NCI-H82 (cell line): Measurements from ENCODE around the gene EPB41L1.
A peak's percentile ranks its signal among the peaks of the same experiment; 100 is the strongest.

ENCODE experiments used
- DNase-seq: peaks from one replicate; lab custom pipeline; 2025; lab: John Stamatoyannopoulos, UW

Gene EPB41L1

DNA sequence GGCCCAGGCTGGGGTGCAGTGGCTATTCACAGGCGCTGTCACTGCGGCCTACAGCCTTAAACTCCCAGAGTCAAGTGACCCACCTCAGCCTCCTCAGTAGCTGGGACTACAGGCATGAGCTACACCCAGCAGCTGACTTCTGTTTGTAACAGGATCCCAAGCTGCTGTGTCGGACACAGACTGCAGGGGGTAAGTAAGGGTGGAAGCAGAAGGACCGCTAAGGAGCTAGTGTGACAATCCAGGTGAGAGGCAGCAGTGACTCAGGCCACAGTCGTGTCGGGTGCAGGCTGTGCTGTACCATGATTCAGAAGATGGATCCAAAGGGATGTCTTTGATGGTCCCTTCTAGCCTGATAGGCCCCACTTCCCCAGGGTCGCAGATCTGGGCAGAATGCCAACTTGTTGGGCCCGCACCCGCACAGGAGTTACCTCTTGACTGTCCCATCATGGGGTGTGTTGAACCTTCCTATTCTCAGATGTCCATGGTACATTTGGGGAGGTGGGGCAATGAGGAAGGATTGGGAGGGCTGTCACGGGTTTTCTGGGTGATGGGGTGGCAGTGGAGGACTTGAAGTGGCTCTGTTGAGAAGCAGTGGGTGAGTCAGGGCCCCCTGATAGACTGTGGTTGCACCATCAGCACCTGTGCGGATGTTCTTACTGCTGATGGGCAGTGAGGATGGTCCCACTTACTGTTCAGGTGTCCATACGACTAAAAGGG, 107.0 kb downstream of the EPB41L1 start:
- DNase-seq, result no peak

DNA sequence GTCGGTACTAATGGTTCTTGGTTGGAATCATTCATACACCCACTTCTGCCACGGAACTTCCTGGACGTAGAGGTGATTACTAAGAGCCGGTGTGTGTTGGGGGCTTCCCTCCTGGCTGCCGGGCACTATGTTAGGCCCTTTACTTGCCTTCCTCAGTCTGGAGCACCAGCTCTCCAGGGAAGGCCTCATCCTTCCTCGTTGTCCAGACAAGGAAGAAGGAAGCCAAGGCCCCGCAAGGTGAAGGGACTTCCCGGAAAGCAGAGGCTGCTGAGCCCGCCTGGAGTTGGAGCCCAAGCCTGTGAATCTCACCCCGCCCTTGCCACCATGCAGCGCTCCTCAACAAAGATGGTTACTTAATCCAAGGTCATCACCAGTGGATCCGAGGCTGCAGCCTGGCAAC, 107.9 kb downstream of the EPB41L1 start:
- no peak for DNase-seq

DNA sequence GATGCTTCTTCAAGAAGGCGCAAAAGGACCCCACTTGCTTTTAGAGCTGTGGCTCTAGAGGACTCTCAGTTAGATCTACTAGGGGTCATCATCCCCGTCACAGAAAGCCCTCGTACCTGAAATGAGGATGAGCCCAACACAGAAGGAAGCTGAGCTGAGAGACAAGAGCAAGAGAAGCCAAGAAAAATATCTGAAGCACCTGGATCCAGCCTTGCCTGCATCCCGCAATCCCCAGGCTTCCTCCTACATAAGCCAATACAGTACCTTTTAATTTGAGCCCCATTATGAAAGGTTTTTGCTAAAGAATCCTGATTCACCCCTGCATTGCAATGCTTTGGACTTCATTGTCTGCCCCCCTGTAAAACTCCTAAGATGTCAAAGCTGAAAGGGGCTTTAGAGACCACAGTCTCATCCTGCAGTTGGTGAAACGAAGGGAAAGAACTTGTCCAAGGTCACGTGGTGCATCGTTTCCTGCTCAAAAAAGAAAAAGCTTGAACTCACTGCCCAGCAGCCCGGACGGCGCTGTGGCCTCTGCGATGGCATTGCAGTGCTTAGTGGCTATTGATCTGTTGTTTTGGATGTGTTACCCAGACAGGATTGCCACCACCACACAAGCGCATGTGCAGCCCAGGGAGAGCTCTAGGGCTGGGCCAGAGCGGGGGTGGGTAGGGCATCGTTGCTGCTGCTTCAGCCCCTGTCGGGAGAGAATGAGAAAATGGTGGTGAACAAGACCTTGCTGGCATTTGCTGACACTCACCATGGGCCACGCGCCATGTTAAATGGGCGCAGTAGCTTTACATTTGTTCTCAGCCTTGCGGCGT, 110.1 kb downstream of the EPB41L1 start:
- no peak for DNase-seq

DNA sequence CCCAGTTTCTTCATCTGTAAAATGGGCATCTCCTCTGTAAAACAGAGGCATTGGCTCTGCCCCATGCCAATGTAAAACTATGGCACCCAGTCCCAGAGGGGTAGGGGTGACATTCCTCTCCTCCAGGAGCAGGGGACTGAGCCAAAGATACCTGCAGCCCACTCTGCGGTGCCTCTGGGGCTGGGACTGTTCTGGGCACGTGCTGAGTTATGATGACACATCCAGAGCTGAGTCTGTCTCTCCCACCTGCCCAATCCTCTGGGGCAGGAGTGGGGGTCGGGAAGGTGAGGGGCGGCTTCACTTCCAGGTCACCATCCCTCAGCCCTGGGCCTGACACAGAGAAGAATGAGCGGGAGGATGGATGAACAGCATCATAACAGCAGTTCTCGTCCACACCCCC, 111.6 kb downstream of the EPB41L1 start:
- no peak for DNase-seq

DNA sequence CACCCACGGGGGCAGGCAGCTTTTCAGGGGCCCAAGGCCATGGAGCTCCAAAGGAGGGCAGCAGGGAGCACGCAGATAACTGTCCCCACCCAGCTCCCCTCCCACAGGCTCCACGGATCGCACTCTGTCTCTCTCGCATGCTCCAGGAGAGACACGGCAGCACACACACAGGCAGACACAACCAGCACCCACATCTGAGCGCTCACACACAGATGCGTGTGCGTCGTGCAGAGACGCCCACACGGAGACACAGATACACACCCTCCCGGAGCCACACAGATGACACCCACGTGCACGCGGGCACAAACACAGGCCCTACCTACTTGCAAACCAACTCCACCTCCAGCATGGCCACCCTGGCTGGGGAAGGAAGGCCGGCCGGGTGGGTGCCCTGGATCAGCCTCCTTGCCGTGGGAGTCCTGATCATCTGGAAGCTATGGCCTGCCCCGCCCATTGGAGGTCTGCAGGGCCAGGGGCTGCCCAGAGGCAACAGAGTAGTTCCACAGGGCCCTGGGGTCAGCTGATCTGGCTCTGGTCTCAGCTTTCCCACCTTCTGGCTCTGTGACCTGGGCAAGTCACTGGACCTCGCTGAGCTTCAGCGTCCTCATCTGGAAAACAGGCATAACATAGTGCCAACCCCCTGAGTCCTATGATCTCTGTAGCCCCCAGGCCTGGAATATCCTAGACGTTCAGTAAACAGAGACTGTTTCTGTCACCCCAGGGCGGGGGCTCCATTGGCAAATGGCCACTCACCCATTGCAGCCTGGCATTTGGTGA, 113.3 kb downstream of the EPB41L1 start:
- DNase-seq, result no peak

DNA sequence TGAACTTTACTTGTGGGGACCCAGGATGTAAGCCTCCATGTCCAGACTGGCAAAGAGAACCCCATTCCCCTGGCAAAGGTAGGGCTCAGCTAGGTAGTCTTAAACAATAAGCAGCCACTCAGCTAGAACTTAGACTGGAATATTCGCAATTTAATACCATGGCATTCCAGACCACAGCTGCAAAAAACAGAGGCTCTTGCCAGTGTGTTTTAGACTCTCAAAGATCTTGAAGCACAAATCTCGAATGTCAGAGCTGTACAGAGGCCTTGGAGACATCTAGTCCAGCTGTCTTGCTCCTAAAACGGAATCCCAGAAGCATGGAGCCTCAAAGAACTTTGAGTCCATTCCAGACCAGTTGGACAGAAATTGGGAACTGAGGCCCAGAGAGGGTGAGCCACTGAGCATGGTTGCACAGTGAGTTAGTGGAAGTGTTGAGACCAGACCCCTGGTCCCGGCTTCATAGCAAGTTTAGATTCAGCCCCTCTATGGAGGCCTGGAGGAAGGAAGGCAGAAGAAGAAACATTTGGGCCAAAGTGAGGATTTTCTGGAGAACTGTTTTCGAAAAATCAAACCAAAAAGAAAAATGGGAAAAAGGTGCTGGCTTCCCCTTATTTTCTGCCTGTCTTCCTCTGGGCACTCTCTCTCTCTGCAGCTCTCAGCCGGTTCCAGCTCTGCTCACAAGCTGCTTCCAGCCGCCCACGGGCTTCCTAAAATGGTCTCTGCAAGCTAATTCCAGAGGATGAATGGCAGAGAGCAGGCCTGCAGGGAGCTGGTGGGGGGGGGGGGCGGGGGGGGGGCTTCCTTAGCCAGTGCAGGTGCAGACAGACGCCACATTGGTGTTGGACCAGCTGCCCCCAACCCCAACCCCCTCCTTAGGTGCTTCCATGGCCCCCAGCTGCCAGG, 114.2 kb downstream of the EPB41L1 start:
- peak; percentile 28 for DNase-seq

DNA sequence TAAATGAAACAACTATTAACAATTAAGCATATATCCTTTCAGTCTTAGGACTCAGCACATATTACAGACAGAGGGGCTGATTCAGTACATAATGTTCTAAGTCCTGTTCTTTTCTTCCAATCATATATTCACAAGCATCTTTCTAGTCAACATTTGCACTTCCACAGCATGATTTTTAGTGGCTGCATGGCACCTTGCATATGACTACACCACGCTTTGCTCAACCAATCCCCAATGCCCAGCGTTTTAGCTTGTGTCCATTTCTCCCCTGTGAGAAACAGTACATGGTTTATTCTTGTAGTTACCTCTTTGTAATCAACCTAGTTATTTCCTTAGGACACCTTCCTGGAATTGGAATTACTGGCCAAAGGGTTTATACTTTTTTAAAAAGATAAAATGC, 115.0 kb downstream of the EPB41L1 start:
- DNase-seq, result no peak

DNA sequence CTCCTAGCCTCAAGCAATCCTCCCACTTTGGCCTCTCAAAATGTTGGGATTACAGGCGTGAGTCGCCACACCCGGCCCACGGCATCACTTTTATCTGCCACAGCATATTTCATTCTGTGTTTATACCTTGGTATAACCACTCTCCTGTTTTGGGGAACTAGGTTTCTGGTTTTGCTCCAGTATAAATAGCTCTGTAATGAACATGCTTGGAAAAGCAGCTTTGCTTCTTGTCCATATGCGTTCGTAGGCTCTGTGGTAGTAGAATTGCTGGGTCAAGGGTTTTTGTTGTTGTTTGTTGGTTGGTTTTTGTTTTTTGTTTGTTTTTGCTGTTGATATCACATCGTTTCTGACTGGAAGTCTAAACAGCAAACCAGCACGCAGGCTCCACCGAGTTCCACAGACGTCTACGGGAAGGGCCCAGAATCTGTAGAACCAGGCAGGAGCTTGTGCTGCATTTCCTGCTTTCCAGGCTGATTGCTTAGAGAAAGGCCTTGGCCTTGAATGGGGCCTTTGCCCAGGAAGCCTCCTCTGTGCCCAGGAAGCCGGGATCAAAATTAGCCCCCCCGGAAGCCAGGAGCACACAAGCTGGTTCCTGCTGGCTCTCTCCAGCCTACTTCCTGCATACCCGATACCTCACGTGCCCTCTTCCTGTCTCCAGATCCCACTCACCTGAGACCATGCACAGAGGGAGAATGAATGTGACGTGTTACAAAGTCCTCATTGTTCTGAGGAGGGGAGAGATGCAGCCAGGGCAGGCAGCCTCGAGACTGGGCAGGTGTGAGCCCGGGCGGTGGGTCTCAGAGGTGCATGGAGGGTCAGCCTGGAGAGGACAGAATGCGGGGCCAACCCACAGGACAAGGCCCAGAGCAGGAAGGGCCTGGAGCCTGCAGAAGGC, 116.5 kb downstream of the EPB41L1 start:
- no peak for DNase-seq

DNA sequence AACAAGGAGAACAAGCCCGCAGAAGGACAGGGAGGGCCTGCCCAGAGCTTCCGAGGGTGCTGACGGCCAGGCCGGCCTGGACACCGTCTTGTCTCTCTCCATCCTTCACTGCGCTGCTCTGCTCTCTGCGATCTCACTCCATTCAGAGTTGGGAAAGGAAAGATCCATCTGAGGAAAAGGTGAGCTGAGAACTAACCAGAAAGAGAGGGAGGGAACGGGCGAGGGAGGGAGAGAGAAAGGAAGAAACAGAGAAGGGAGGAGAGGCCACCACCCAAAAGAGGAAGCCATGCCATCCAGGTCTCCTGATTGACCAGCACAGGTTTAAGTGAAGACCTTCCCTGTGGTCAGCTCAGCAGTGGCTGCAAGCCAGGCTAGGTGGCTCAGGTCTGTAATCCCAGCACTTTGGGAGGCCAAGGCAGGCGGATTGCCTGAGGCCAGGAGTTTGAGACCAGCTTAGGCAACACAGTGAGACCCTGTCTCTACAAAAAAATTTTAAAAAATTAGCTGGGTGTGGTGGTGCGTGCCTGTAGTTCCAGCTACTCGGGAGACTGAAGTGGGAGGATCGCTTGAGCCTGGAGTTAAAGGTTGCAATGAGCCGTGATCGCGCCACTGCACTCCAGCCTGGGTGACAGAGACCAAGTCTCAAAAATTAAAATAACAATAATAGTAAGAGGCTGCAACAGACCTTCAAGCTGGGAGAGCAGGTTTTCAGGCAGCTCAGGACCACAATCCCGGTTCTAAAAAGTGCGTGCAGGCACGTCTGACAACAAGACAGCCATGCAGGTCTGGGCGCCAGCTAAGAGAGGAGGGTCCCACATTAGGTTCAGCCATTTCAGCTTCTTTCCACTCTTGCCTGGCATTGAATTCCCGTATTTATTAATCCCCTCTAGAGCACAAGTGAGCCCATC, 117.4 kb downstream of the EPB41L1 start:
- no peak for DNase-seq

DNA sequence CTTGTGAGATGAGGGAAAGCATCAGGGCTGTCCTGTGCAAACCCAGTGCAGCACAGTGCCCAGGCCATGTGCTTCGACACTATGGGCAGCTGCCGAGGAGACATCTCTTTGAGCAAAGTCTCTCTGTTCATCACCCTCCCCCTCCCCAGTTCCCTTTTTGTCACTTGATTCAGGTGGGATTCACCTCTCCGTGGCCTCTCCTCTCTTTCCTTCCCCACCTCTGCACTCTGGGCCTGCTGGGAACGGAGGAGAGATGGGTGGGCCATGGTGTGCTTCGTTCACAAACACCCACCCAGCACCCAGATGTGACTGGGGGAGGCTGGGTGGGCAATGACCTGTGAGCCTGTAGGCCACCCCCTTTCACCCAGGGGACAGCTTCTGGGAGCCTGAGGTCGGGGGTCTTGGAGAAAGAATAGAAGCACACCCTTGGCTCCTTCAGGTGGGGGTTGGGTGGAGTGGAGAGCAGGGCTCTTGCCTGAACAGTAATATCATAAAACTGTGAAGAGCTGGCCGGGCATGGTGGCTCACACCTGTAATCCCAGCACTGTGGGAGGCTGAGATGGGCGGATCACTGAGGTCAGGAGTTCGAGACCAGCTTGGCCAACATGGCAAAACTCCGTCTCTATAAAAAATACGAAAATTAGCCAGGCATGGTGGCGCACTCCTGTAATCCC, 118.1 kb downstream of the EPB41L1 start:
- DNase-seq, result no peak

DNA sequence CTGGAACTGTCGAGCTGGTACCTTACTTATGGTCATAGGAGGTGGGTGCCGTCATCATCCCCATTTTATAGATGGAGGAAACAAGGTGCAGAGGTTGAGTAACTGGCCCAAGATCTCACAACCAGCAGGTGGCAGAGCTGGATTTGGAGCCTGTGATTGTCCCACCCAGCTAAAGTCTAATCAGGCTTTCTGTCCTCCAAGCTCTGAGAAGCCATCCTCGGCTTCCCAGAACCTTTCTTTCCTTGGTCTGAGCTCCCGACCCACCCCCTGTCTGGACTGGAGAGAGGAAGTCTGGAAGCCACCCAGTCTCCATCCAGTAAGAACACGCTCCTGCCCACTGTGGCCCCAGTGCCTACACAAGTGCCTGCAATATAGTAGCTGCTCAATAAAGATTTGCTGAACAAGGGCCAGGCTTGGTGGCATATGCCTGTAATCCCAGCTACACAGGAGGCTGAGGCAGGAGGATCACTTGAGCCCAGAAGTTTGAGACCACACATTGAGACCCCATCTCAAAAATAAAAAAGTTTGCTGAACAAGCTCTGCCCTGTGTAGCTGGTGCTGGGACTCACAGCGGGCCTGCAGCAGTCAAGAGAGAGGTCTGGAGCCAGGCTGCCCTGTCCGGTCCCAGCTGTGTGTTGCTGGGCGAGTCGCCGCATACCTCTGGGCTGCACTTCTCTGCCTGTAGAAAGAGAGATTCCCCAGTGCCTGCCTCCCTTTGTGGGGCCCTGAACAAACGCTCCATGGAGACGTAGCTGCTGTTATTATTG, 119.1 kb downstream of the EPB41L1 start:
- peak; percentile 72 for DNase-seq

DNA sequence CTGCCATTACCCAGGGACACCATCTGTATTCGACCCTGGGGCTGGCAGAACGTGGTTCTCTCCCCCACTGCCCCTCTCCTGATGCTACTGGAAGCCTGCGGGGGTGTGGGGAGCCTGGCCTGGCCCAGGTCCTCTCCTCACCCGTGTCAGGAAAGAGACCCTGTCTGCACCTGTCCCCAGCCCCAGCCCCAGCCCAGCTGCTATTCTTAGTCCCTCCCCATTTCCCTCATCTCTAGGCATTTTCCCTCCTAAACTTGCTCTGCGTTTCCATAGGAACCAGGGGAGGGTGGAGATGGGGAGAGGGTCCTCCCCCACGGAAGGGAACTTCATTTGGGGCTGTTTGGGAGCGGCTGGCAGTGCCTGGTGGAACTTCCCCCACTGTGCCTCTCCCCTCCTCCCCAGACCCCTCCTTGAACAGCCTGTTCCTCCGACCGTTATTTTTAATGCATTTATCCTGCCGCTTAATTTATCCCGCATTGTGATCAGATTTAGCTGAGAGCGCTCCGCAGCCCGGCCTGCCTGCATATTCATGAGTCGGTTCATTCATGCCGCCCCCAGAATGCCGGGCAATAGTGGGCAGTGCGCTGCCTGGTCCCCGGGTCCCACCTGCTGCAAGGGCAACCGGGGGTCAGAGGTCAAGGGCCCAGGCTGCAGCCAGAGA, 119.8 kb downstream of the EPB41L1 start:
- peak; percentile 91 for DNase-seq

DNA sequence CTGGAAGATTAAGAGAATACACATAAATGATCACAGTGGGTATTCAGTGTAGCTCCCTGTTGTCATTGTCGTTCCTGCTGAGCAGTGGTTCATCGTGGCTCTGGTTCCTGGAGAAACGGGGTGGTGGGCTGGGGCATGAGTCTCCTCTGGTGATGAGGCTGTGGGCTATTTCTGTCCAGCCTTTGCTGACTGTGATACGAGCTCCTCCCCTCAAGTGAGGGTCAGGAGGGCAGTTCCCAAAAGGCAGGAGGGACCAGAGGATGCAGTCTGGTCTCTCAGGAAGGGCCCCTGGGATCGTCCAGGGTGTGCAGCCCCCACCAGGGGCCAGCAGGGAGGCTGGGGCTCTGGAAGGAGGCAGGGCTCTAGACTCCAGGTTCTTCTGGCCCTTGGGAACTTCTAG, 120.5 kb downstream of the EPB41L1 start:
- DNase-seq, result peak; percentile 38

DNA sequence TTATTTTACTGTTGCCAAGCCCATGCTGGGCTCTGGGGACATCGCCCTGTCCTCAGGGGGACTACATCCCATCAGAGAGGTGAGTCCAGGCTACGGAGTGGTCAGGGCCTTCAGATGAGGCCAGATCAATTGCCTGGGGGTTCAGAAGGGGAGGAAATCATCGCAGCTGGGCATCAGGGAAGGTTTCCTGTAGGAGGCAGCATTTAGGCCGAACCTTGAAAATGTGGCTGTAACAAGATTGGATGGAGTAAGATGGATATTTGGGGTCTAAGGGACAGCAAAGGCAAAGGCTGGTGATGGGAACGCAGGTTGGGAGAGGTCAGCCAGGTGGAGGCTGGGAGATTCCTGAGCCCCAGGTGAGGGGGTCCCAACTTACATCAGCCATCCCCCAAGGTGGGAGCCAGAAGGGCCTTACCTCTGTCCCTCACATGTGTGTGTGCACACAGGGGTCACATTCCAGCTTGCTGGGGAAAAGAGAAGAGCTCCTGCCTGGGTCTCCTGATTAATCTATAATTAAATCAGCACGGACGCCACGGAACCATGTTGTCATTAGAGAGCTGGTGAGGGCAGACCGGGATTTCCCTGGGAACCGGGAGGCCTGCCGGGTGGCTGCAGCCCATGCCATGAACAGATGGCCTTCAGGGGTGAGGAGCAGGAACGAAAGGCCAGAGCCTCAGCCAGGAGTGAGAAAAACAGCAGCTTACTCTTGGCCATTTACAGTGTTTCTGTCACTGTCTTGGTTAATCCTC, 121.1 kb downstream of the EPB41L1 start:
- peak; percentile 76 for DNase-seq

DNA sequence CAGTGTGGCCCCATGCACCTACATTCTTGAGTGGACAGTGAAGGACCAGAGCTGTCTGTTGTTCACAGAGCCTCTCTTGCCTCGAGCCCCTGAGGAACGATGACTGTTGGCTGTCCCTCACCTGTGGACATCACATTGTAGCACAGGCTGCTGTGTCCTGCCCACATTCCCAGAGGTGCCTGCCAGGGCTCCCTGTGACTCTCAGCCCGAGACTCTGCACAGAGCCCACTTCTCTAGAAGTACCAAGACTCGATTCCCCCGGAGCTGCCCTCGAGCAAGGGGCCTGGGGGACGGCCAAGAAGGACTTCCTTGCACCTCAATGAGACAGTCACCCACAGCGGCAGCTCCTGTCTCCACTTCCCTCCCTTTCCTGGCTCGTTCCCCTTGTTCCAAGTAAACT, 123.0 kb downstream of the EPB41L1 start:
- no peak for DNase-seq

DNA sequence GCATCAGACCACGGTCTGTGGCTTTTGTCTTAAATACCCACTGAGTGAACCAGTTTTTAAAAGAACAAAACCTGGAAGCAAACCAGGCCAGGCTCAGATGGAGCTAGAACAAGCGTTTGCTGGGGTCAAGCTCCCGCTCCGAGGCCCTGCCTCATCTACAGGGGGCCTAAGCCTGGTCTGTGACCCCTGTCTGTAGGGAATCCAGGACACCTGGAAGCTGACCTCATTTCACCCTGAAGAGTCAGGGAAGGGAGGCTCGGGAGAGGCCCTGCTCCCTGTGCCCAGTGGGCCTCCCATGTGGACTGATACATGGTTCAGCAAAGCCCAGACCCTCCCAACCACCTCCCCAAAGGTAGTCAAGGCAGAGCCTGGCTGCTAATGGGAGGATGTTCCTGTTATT, 124.8 kb downstream of the EPB41L1 start:
- DNase-seq, result no peak

DNA sequence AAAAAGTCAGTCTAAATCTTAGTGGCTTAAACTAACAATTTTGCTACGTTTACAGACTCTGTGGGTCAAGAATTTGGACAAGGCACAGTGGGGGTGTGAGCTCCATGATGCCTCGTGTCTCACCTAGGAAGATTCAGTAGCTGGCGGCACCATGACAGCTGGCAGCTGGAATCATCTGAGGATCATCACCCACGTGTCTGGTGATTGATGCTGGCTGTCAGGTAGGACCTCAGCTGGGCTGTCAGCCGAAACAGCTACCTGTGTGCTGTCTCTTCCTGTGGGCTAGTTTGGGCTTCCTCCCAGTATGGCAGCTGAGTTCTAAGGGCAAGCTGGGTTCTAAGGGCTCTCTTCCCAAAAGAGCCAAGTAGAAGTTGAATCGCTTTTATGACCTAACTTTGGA, 125.2 kb downstream of the EPB41L1 start:
- peak; percentile 81 for DNase-seq
